Liver (tissue), 9 donors: Measurements from ENCODE around the gene SLC16A8. TPM values are rescaled to one million over a fixed set of nuclear protein-coding genes. Genes with fewer than 3 reads are reported as not detected.
"Not testable (repeated sequence)": the region's sequence is repeated elsewhere in the genome, so short reads cannot be mapped to it uniquely, and the experiment has no call there.

Experiments
- DNase-seq: peaks from one replicate; pipeline ENCODE4 v3.0.0-alpha.2; 2017; ENCODE audit warnings: low spot score
- H3K27ac ChIP-seq, 2 donors: one replicate each; pipeline ENCODE4 v1.7.0; 2013; ENCODE audit warnings: inconsistent platforms in 2 of 2, low read length in 2 of 2, control low read depth in 1 of 2, low read depth in 1 of 2, mild to moderate bottlenecking in 1 of 2
- H3K27me3 ChIP-seq, 4 donors: one replicate each; pipeline versions ENCODE4 v1.6.1 to v1.7.0; 2013; ENCODE audit warnings: low read length in 3 of 4, inconsistent platforms in 1 of 4, mild to moderate bottlenecking in 1 of 4, moderate library complexity in 1 of 4; ENCODE audit not compliant: control insufficient read depth in 4 of 4, insufficient read depth in 4 of 4
- H3K36me3 ChIP-seq, 4 donors: one replicate each; pipeline versions ENCODE4 v1.6.1 to v1.7.0; 2013; ENCODE audit warnings: low read length in 3 of 4, mild to moderate bottlenecking in 3 of 4, low read depth in 1 of 4, moderate library complexity in 1 of 4; ENCODE audit not compliant: control insufficient read depth in 4 of 4, insufficient read depth in 3 of 4
- H3K4me1 ChIP-seq, 4 donors: one replicate each; pipeline versions ENCODE4 v1.6.1 to v1.7.0; 2013; ENCODE audit warnings: low read length in 3 of 4, mild to moderate bottlenecking in 3 of 4, moderate library complexity in 1 of 4; ENCODE audit not compliant: control insufficient read depth in 4 of 4, insufficient read depth in 4 of 4
- H3K4me3 ChIP-seq, 3 donors: one replicate each; pipeline versions ENCODE4 v1.6.1 to v1.7.0; 2013; ENCODE audit warnings: low read length in 3 of 3, control low read depth in 1 of 3, low read depth in 1 of 3, mild to moderate bottlenecking in 1 of 3
- H3K9ac ChIP-seq, 2 donors: one replicate each; pipeline ENCODE4 v1.7.0; 2013; ENCODE audit warnings: low read length in 2 of 2, mild to moderate bottlenecking in 2 of 2, moderate library complexity in 2 of 2, control low read depth in 1 of 2, low read depth in 1 of 2
- H3K9me3 ChIP-seq, 4 donors: one replicate each; pipeline versions ENCODE4 v1.6.1 to v1.7.0; 2013; ENCODE audit warnings: low read length in 3 of 4; ENCODE audit not compliant: control insufficient read depth in 4 of 4
- ATF3 ChIP-seq: IDR thresholded peaks from 2 replicates; pipeline ENCODE4 v1.6.1; 2016; ENCODE audit warnings: antibody characterized with exemption
- CTCF ChIP-seq: fragments of 150-350 bp; IDR thresholded peaks from 2 replicates; pipeline ENCODE4 v1.5.1; 2017; ENCODE audit warnings: improper control_type of control experiment, low read depth, low read length; ENCODE audit not compliant: missing input control
- EGR1 ChIP-seq, 2 donors: IDR thresholded peaks; 2 replicates each; pipeline ENCODE4 v1.6.1; 2016 to 2018; ENCODE audit warnings: antibody characterized with exemption in 2 of 2, low read depth in 2 of 2
- FOXA1 ChIP-seq: IDR thresholded peaks from 2 replicates; pipeline ENCODE4 v1.6.1; 2016; ENCODE audit warnings: antibody characterized with exemption
- FOXA2 ChIP-seq: IDR thresholded peaks from 2 replicates; pipeline ENCODE4 v1.6.1; 2016; ENCODE audit warnings: antibody characterized with exemption
- GABPA ChIP-seq, 2 donors: IDR thresholded peaks in 1 of 2; conservative IDR thresholded peaks in 1 of 2; 2 replicates each; pipeline ENCODE4 v1.6.1; 2016; ENCODE audit warnings: antibody characterized with exemption in 2 of 2, mild to moderate bottlenecking in 1 of 2, moderate library complexity in 1 of 2
- HNF4A ChIP-seq, 2 donors: conservative IDR thresholded peaks; 2 replicates each; pipeline ENCODE4 v1.6.1; 2016; ENCODE audit warnings: antibody characterized with exemption in 2 of 2, mild to moderate bottlenecking in 2 of 2
- RAD21 ChIP-seq, 2 donors: IDR thresholded peaks; 2 replicates each; pipeline ENCODE4 v1.6.1; 2016; ENCODE audit warnings: antibody characterized with exemption in 2 of 2, mild to moderate bottlenecking in 2 of 2
- TAF1 ChIP-seq: conservative IDR thresholded peaks from 2 replicates; pipeline ENCODE4 v1.6.1; 2016; ENCODE audit warnings: antibody characterized with exemption, mild to moderate bottlenecking
- WGBS: extraction: QIAGEN DNeasy Blood & Tissue Kit; methylation state at CpG from one replicate; pipeline ENCODE4 v1.1.7; 2013; 5-methylcytosine and 5-hydroxymethylcytosine counted together
- polyA plus RNA-seq, 2 donors: library from polyadenylated mRNA; stranded (reverse) in 1 of 2; unstranded in 1 of 2; fragments of 200-250 nt in 1 of 2; fragments of >200 nt in 1 of 2; fragmentation: Nextera tagmentation in 1 of 2; extraction: Ambion mirVana in 1 of 2; gene quantifications; one replicate each; pipeline versions ENCODE4 v1.2.1 to v1.2.3, GENCODE V29; 2013 to 2015
- total RNA-seq, 2 donors: library from RNA; depleted of rRNA; stranded (reverse); fragments of >200 nt; gene quantifications; one replicate each; pipeline ENCODE4 v1.2.3, GENCODE V29; 2014
- TF ChIP-seq, protein P1 (sequence below): IDR thresholded peaks from 2 replicates; pipeline ENCODE4 v1.6.1; 2016; ENCODE audit warnings: antibody characterized with exemption
- donor health status: healthy.
- donor health status: healthy.
- donor health status: healthy.
- donor health status: healthy.
- donor health status: healthy.

SLC16A8 gene
- total and polyA plus RNA-seq, 4 donors: 0.10 TPM; not detected in 3

DNA sequence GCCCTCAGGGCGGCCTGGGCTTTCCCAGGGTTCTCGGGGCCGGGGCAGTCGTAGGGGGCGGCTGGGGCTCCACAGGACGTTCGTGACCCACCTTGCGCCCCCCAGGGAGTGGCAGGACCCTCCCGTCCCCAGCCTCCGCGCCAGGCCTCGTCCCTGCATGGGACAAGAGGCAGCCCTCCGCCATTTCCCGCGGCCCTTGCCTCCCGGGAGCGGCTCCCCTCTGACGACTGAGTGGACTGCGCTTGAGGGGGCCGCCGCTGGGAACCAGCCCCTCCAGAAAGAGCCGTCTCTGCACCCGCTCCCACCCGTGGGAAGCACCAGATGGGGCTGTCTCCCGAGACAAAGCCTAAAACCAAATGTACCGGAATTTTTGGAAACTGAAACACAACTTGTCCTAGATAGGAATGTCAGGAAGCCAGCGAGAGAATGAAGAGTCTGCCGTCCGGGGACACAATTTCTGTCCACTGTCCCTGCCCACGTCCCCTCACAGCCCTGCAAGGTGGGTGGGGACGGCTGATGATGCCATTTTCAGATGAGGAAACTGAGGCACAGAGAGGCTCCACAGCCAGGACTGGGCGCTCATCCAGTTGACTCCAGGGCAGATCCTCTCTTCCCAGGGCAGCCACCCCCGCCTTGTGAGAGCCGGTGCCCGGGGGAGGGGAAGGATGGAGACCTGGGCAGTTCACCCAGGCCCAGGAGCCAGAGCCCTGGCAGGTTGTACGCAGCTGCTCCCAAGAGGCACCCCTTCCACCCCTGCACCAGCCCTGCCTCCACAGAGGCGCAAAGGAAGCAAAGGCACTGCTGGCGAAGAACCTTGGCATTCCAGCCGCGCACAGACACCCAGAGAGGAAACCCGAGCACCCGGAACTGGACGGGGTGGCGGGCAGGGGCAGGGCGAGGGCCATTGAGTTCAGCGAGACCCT, 44.8 kb downstream of the SLC16A8 start (continued):
- TF ChIP-seq FOXA1 (no peak), RAD21 (IDR thresholded peaks at IDR 0.05) (no peak), ATF3 (no peak), TAF1 (no peak), GABPA (IDR thresholded peaks at IDR 0.05 in 1 of 2, conservative IDR thresholded peaks at IDR 0.05 in 1 of 2) (no peak), CTCF (no peak), FOXA2 (no peak)
- TF ChIP-seq, protein P1, sequence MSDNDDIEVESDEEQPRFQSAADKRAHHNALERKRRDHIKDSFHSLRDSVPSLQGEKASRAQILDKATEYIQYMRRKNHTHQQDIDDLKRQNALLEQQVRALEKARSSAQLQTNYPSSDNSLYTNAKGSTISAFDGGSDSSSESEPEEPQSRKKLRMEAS: no peak

DNA sequence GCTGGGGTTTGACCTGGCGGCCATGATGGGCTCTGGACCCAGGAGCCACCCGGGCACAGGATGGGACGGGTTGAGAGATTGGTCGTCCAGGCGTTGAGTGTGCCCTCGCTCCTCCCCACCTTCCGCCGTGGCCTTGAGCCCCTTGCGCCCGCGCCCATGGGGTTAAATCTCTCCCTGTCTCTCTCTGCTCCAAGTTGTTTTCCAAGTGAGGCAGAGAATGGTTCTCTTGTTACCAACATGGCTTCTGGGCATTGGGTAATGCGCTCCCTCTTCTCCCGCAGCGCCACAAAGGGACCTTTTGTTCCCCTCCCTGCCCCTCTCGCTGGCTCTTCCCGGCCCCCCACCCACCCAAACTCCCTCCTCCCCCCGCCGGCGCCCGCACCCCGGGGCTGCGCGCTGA, 45.6 kb downstream of the SLC16A8 start:
- peaks cover 0 to 4% (median 2%) of the 10 kb centered on the region in 4 donors for H3K4me1 ChIP-seq
- H3K27me3 ChIP-seq: no peaks in the 10 kb centered on the region
- H3K9ac ChIP-seq: no peak overlapping the region
- WGBS: 92% methylated on average over 23 of the region's 23 CpGs
- H3K27ac ChIP-seq: no peak overlapping the region
- no peaks in the 10 kb centered on the region for H3K9me3 ChIP-seq
- H3K4me3 ChIP-seq: no peak overlapping the region
- no peak for DNase-seq
- TF ChIP-seq EGR1 (IDR thresholded peaks at IDR 0.05; ENCODE audit: low read depth in 2 of 2) (no peak), FOXA1 (no peak), HNF4A (conservative IDR thresholded peaks at IDR 0.05) (no peak)
- H3K36me3 ChIP-seq: no peaks in the 10 kb centered on the region

GRCh38 chr22:38037367-38038150, 46.4 kb downstream of the SLC16A8 start:
- DNase-seq, H3K9ac ChIP-seq, H3K27ac ChIP-seq, H3K27me3 ChIP-seq, H3K36me3 ChIP-seq, H3K4me3 ChIP-seq, H3K9me3 ChIP-seq, H3K4me1 ChIP-seq: not testable (repeated sequence)
- 88% methylated on average over 13 of the region's 13 CpGs for WGBS
